Liver (tissue), 9 donors: ENCODE measurements around the gene COL6A2. TPM values are rescaled to one million over a fixed set of nuclear protein-coding genes. Genes with fewer than 3 reads are reported as not detected.

ENCODE experiments used
- DNase-seq: peaks from one replicate; pipeline ENCODE4 v3.0.0-alpha.2; 2017; ENCODE audit warnings: low spot score
- H3K27ac ChIP-seq, 2 donors: one replicate each; pipeline ENCODE4 v1.7.0; 2013; ENCODE audit warnings: inconsistent platforms in 2 of 2, low read length in 2 of 2, control low read depth in 1 of 2, low read depth in 1 of 2, mild to moderate bottlenecking in 1 of 2
- H3K27me3 ChIP-seq, 4 donors: one replicate each; pipeline versions ENCODE4 v1.6.1 to v1.7.0; 2013; ENCODE audit warnings: low read length in 3 of 4, inconsistent platforms in 1 of 4, mild to moderate bottlenecking in 1 of 4, moderate library complexity in 1 of 4; ENCODE audit not compliant: control insufficient read depth in 4 of 4, insufficient read depth in 4 of 4
- H3K36me3 ChIP-seq, 4 donors: one replicate each; pipeline versions ENCODE4 v1.6.1 to v1.7.0; 2013; ENCODE audit warnings: low read length in 3 of 4, mild to moderate bottlenecking in 3 of 4, low read depth in 1 of 4, moderate library complexity in 1 of 4; ENCODE audit not compliant: control insufficient read depth in 4 of 4, insufficient read depth in 3 of 4
- H3K4me1 ChIP-seq, 4 donors: one replicate each; pipeline versions ENCODE4 v1.6.1 to v1.7.0; 2013; ENCODE audit warnings: low read length in 3 of 4, mild to moderate bottlenecking in 3 of 4, moderate library complexity in 1 of 4; ENCODE audit not compliant: control insufficient read depth in 4 of 4, insufficient read depth in 4 of 4
- H3K4me3 ChIP-seq, 3 donors: one replicate each; pipeline versions ENCODE4 v1.6.1 to v1.7.0; 2013; ENCODE audit warnings: low read length in 3 of 3, control low read depth in 1 of 3, low read depth in 1 of 3, mild to moderate bottlenecking in 1 of 3
- H3K9ac ChIP-seq, 2 donors: one replicate each; pipeline ENCODE4 v1.7.0; 2013; ENCODE audit warnings: low read length in 2 of 2, mild to moderate bottlenecking in 2 of 2, moderate library complexity in 2 of 2, control low read depth in 1 of 2, low read depth in 1 of 2
- H3K9me3 ChIP-seq, 4 donors: one replicate each; pipeline versions ENCODE4 v1.6.1 to v1.7.0; 2013; ENCODE audit warnings: low read length in 3 of 4; ENCODE audit not compliant: control insufficient read depth in 4 of 4
- CTCF ChIP-seq: fragments of 150-350 bp; IDR thresholded peaks from 2 replicates; pipeline ENCODE4 v1.5.1; 2017; ENCODE audit warnings: improper control_type of control experiment, low read depth, low read length; ENCODE audit not compliant: missing input control
- FOXA1 ChIP-seq: IDR thresholded peaks from 2 replicates; pipeline ENCODE4 v1.6.1; 2016; ENCODE audit warnings: antibody characterized with exemption
- FOXA2 ChIP-seq: IDR thresholded peaks from 2 replicates; pipeline ENCODE4 v1.6.1; 2016; ENCODE audit warnings: antibody characterized with exemption
- GABPA ChIP-seq, 2 donors: IDR thresholded peaks in 1 of 2; conservative IDR thresholded peaks in 1 of 2; 2 replicates each; pipeline ENCODE4 v1.6.1; 2016; ENCODE audit warnings: antibody characterized with exemption in 2 of 2, mild to moderate bottlenecking in 1 of 2, moderate library complexity in 1 of 2
- HNF4G ChIP-seq: IDR thresholded peaks from 2 replicates; pipeline ENCODE4 v1.6.1; 2016; ENCODE audit warnings: antibody characterized with exemption
- JUND ChIP-seq, 2 donors: IDR thresholded peaks; 2 replicates each; pipeline ENCODE4 v1.6.1; 2016; ENCODE audit warnings: antibody characterized with exemption in 2 of 2
- NR2F2 ChIP-seq: IDR thresholded peaks from 2 replicates; pipeline ENCODE4 v1.6.1; 2016; ENCODE audit warnings: antibody characterized with exemption
- RAD21 ChIP-seq, 2 donors: IDR thresholded peaks; 2 replicates each; pipeline ENCODE4 v1.6.1; 2016; ENCODE audit warnings: antibody characterized with exemption in 2 of 2, mild to moderate bottlenecking in 2 of 2
- SP1 ChIP-seq: IDR thresholded peaks from 2 replicates; pipeline ENCODE4 v1.6.1; 2018; ENCODE audit warnings: antibody characterized with exemption, mild to moderate bottlenecking
- TAF1 ChIP-seq: conservative IDR thresholded peaks from 2 replicates; pipeline ENCODE4 v1.6.1; 2016; ENCODE audit warnings: antibody characterized with exemption, mild to moderate bottlenecking
- YY1 ChIP-seq: IDR thresholded peaks from 2 replicates; pipeline ENCODE4 v1.6.1; 2016; ENCODE audit warnings: antibody characterized with exemption, mild to moderate bottlenecking
- WGBS: extraction: QIAGEN DNeasy Blood & Tissue Kit; methylation state at CpG from one replicate; pipeline ENCODE4 v1.1.7; 2013; 5-methylcytosine and 5-hydroxymethylcytosine counted together
- polyA plus RNA-seq, 2 donors: library from polyadenylated mRNA; stranded (reverse) in 1 of 2; unstranded in 1 of 2; fragments of 200-250 nt in 1 of 2; fragments of >200 nt in 1 of 2; fragmentation: Nextera tagmentation in 1 of 2; extraction: Ambion mirVana in 1 of 2; gene quantifications; one replicate each; pipeline versions ENCODE4 v1.2.1 to v1.2.3, GENCODE V29; 2013 to 2015
- total RNA-seq, 2 donors: library from RNA; depleted of rRNA; stranded (reverse); fragments of >200 nt; gene quantifications; one replicate each; pipeline ENCODE4 v1.2.3, GENCODE V29; 2014
- TF ChIP-seq, protein P1 (sequence below): IDR thresholded peaks from 2 replicates; pipeline ENCODE4 v1.6.1; 2016; ENCODE audit warnings: antibody characterized with exemption
- donor health status: healthy.
- donor health status: healthy.
- donor health status: healthy.
- donor health status: healthy.
- donor health status: healthy.

Gene COL6A2
- total and polyA plus RNA-seq, 4 donors = 5.8 to 80.8 (median 41.7) TPM

GRCh38 chr21:46155514-46156377 is 57.8 kb downstream of the COL6A2 start, which contains the start of gene FTCD (continued):
- peak; percentile 69 for TF ChIP-seq YY1
- TF ChIP-seq FOXA2 = no peak

- Histone ChIP-seq H3K36me3 (peaks cover 0 to 6% (median 2%) of the 10 kb centered on the region in 4 donors), H3K4me1 (peaks cover 4 to 39% (median 15%) of the 10 kb centered on the region in 4 donors), H3K9ac (peak overlapping the region in 1 of 2 donors; percentile 34), H3K9me3 (no peaks in the 10 kb centered on the region), H3K4me3 (no peak overlapping the region), H3K27me3 (no peaks in the 10 kb centered on the region), H3K27ac (peak overlapping the region; percentile 83 to 92)
- WGBS = 71% methylated on average over 7 of the region's 7 CpGs
- TF ChIP-seq YY1 (no peak), TAF1 (no peak), CTCF (no peak), SP1 (no peak)
- no peak for DNase-seq
These were observed 58.4 kb downstream of the COL6A2 start for GRCh38 chr21:46156378-46156645.

- TF ChIP-seq FOXA2 (no peak), CTCF (no peak), RAD21 (IDR thresholded peaks at IDR 0.05) (no peak), GABPA (IDR thresholded peaks at IDR 0.05 in 1 of 2, conservative IDR thresholded peaks at IDR 0.05 in 1 of 2) (no peak), YY1 (no peak), TAF1 (no peak), JUND (IDR thresholded peaks at IDR 0.05) (no peak), HNF4G (no peak), NR2F2 (no peak), FOXA1 (no peak)
- TF ChIP-seq, protein P1, sequence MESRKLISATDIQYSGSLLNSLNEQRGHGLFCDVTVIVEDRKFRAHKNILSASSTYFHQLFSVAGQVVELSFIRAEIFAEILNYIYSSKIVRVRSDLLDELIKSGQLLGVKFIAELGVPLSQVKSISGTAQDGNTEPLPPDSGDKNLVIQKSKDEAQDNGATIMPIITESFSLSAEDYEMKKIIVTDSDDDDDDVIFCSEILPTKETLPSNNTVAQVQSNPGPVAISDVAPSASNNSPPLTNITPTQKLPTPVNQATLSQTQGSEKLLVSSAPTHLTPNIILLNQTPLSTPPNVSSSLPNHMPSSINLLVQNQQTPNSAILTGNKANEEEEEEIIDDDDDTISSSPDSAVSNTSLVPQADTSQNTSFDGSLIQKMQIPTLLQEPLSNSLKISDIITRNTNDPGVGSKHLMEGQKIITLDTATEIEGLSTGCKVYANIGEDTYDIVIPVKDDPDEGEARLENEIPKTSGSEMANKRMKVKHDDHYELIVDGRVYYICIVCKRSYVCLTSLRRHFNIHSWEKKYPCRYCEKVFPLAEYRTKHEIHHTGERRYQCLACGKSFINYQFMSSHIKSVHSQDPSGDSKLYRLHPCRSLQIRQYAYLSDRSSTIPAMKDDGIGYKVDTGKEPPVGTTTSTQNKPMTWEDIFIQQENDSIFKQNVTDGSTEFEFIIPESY = no peak
- H3K4me1 ChIP-seq = peaks cover 4 to 37% (median 15%) of the 10 kb centered on the region in 4 donors
- 93% methylated on average over 10 of the region's 10 CpGs for WGBS
These were observed 58.8 kb downstream of the COL6A2 start for GRCh38 chr21:46156678-46157077.

More at GRCh38 chr21:46156678-46157077, 58.8 kb downstream of the COL6A2 start:
- Histone ChIP-seq H3K4me3 (no peak overlapping the region), H3K27ac (peak overlapping the region; percentile 83 to 92), H3K36me3 (peaks cover 0 to 6% (median 2%) of the 10 kb centered on the region in 4 donors), H3K9me3 (no peaks in the 10 kb centered on the region), H3K27me3 (no peaks in the 10 kb centered on the region), H3K9ac (peak overlapping the region in 1 of 2 donors; percentile 34)
- DNase-seq = no peak
